ENCODE measurements around the gene SCAP. TPM values are rescaled to one million over a fixed set of nuclear protein-coding genes. Genes with fewer than 3 reads are reported as not detected.

The SCAP gene
- total and polyA plus RNA-seq, 2 of the 13 experiments (the other 11 are each of a cell fraction or from before 2014, with no cell fraction given) = 40.4 to 53.3 TPM

GRCh38 chr3:47522082-47522987 is 46.6 kb upstream of the SCAP start (continued):
- TF ChIP-seq NCOR1 (IDR thresholded peaks at IDR 0.05; ENCODE audit: borderline replicate concordance, low read length) (no peak), ZNF839 (CRISPR knock-in tag; IDR thresholded peaks at IDR 0.05; ENCODE audit: borderline replicate concordance) (no peak), PBX3 (CRISPR knock-in tag; IDR thresholded peaks at IDR 0.05; ENCODE audit: borderline replicate concordance) (no peak), WIZ (CRISPR knock-in tag; IDR thresholded peaks at IDR 0.05) (no peak), TP53 (CRISPR knock-in tag; conservative IDR thresholded peaks at IDR 0.05) (no peak), HDAC2 (CRISPR knock-in tag; IDR thresholded peaks at IDR 0.05) (0 out of 2 replicates have a peak, but pooled peaks have one; percentile 17), ZNF768 (CRISPR knock-in tag; IDR thresholded peaks at IDR 0.05) (no peak), ZNF407 (CRISPR knock-in tag; IDR thresholded peaks at IDR 0.05; ENCODE audit: not compliant biosample characterization) (no peak), ZNF230 (CRISPR knock-in tag; IDR thresholded peaks at IDR 0.05) (peak; percentile 83), ZNF552 (CRISPR knock-in tag; IDR thresholded peaks at IDR 0.05; ENCODE audit: borderline replicate concordance) (no peak), UBTF (CRISPR knock-in tag; IDR thresholded peaks at IDR 0.05) (no peak), ZNF280B (CRISPR knock-in tag; IDR thresholded peaks at IDR 0.05; ENCODE audit: borderline replicate concordance) (no peak), CBFB (CRISPR knock-in tag; IDR thresholded peaks at IDR 0.05) (no peak), HNRNPK (IDR thresholded peaks at IDR 0.05; ENCODE audit: low read depth, low read length, poor library complexity, severe bottlenecking) (no peak)

Measured in HepG2 (cell line).